ENCODE measurements around the gene CDCA5. TPM values are rescaled to one million over a fixed set of nuclear protein-coding genes. Genes with fewer than 3 reads are reported as not detected.

CDCA5 gene
- total and polyA plus RNA-seq, 2 of the 4 experiments (the other 2 are of a cell fraction): 9.1 to 14.0 TPM

DNA sequence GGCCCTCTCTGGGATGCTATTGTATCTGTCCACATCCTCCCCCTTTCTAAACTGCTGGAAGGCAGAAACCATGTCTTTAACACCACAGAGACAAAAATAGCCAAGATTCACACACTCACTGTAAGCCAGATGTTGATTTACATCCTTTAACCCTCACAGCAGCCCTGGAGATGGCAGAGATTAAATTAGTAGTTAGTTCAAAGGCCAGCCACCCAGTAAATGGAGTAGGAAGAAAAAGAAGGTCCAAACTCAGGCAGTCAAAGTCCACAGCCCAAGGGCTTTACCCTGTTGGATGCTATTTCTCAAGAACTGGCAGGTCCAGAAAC is 35.8 kb upstream of the CDCA5 start:
- Histone ChIP-seq H3K79me1 (ENCODE audit: low read depth in 1 of 2, low read length in 2 of 2) (peaks cover 27 to 71% of the 10 kb centered on the region in 2 experiments), H2AK9ac (replicated peaks; ENCODE audit: low read depth, low read length, poor library complexity) (no peak overlapping the region), H4K5ac (ENCODE audit: low read depth, low read length) (no peak overlapping the region), H3K4ac (ENCODE audit: low read depth, low read length) (no peak overlapping the region), H3K18ac (ENCODE audit: low read depth, low read length) (no peak overlapping the region), H3K14ac (replicated peaks; ENCODE audit: low read depth, low read length) (no peak overlapping the region), H2AK5ac (ENCODE audit: low read depth, low read length) (no peak overlapping the region), H3K9me1 (ENCODE audit: insufficient read depth, low read length) (0 out of 2 replicates have a peak, but pooled peaks cover 2% of the 10 kb centered on the region), H3K23ac (ENCODE audit: low read depth, low read length) (no peak overlapping the region), H2BK20ac (ENCODE audit: low read depth, low read length) (no peak overlapping the region), H4K20me1 (ENCODE audit: insufficient read depth, low read length) (no peaks in the 10 kb centered on the region), H2BK5ac (ENCODE audit: low read depth, low read length, poor library complexity, severe bottlenecking) (no peak overlapping the region), H3K27me3 (ENCODE audit: control insufficient read depth, insufficient read depth, low read length) (no peaks in the 10 kb centered on the region), H2AFZ (replicated peaks; ENCODE audit: low read length, poor library complexity) (no peak overlapping the region), H3K36me3 (ENCODE audit: control insufficient read depth, insufficient read depth, low read length) (peaks cover 23% of the 10 kb centered on the region), H3K9me3 (ENCODE audit: control insufficient read depth, insufficient read depth, low read length) (no peaks in the 10 kb centered on the region), H3K9ac (ENCODE audit: low read depth, low read length) (no peak overlapping the region), H3K4me3 (ENCODE audit: insufficient read depth, low read depth, low read length) (no peak overlapping the region), H2BK15ac (ENCODE audit: low read depth, low read length) (no peak overlapping the region), H3K4me2 (ENCODE audit: low read depth, low read length) (no peak overlapping the region), H4K8ac (ENCODE audit: low read depth in 2 of 2, low read length in 2 of 2) (no peak overlapping the region), H3K4me1 (ENCODE audit: control insufficient read depth, insufficient read depth, low read length) (peaks cover 7% of the 10 kb centered on the region), H3K56ac (ENCODE audit: extremely low read depth, insufficient read depth, low read length) (no peak overlapping the region), H4K91ac (ENCODE audit: insufficient read depth, low read depth, low read length) (no peak overlapping the region), H2BK120ac (ENCODE audit: low read depth, low read length) (no peak overlapping the region), H3K27ac (ENCODE audit: insufficient read depth, low read length) (no peak overlapping the region)
- ATAC-seq (ENCODE audit: low read depth): no peak
- BruUV-seq (replicated peaks): no TSS peak
- ChIA-PET CTCF (no interaction called here), POLR2A (ENCODE audit: unreplicated experiment) (interaction anchor here (0.6 kb wide), 1 partner anchor 343 kb away, joined by 3 read pairs; no protein-coding TSS in a partner anchor)
- no peak for DNase-seq
- intact Hi-C loops (cut with micrococcal nuclease): no loop called here
- in situ Hi-C loops (cut with MboI; ENCODE audit: low sequenced_read_pairs): no loop called here
- dilution Hi-C loops (cut with HindIII; ENCODE audit: low sequenced_read_pairs, unreplicated experiment): no loop called here
- TF ChIP-seq RFX5 (IDR thresholded peaks at IDR 0.05; ENCODE audit: low read depth, low read length) (no peak), CHD1 (IDR thresholded peaks at IDR 0.05; ENCODE audit: low read depth, low read length) (no peak), FOS (IDR thresholded peaks at IDR 0.05; ENCODE audit: low read depth, low read length) (no peak), RCOR1 (IDR thresholded peaks at IDR 0.05; ENCODE audit: insufficient replicate concordance, low read length) (no peak), RAD21 (IDR thresholded peaks at IDR 0.05; ENCODE audit: low read length) (no peak), NFE2L2 (IDR thresholded peaks at IDR 0.05; ENCODE audit: low read depth, low read length) (no peak), MXI1 (IDR thresholded peaks at IDR 0.05; ENCODE audit: borderline replicate concordance, low read depth, low read length) (no peak), BHLHE40 (IDR thresholded peaks at IDR 0.05; ENCODE audit: low read depth, low read length) (no peak), POLR2A (IDR thresholded peaks at IDR 0.05; ENCODE audit: low read depth, low read length) (no peak), CEBPB (IDR thresholded peaks at IDR 0.05; ENCODE audit: low read depth, low read length) (no peak), MAFK (IDR thresholded peaks at IDR 0.05; ENCODE audit: low read depth, low read length) (no peak), MAZ (IDR thresholded peaks at IDR 0.05; ENCODE audit: borderline replicate concordance, low read depth, low read length) (no peak)
- TF ChIP-seq, protein P1, sequence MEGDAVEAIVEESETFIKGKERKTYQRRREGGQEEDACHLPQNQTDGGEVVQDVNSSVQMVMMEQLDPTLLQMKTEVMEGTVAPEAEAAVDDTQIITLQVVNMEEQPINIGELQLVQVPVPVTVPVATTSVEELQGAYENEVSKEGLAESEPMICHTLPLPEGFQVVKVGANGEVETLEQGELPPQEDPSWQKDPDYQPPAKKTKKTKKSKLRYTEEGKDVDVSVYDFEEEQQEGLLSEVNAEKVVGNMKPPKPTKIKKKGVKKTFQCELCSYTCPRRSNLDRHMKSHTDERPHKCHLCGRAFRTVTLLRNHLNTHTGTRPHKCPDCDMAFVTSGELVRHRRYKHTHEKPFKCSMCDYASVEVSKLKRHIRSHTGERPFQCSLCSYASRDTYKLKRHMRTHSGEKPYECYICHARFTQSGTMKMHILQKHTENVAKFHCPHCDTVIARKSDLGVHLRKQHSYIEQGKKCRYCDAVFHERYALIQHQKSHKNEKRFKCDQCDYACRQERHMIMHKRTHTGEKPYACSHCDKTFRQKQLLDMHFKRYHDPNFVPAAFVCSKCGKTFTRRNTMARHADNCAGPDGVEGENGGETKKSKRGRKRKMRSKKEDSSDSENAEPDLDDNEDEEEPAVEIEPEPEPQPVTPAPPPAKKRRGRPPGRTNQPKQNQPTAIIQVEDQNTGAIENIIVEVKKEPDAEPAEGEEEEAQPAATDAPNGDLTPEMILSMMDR (conservative IDR thresholded peaks at IDR 0.05; ENCODE audit: low read depth, low read length): no peak
- TF ChIP-seq, protein P2, sequence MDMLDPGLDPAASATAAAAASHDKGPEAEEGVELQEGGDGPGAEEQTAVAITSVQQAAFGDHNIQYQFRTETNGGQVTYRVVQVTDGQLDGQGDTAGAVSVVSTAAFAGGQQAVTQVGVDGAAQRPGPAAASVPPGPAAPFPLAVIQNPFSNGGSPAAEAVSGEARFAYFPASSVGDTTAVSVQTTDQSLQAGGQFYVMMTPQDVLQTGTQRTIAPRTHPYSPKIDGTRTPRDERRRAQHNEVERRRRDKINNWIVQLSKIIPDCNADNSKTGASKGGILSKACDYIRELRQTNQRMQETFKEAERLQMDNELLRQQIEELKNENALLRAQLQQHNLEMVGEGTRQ (IDR thresholded peaks at IDR 0.05; ENCODE audit: low read depth, low read length): no peak
- TF ChIP-seq, protein P3, sequence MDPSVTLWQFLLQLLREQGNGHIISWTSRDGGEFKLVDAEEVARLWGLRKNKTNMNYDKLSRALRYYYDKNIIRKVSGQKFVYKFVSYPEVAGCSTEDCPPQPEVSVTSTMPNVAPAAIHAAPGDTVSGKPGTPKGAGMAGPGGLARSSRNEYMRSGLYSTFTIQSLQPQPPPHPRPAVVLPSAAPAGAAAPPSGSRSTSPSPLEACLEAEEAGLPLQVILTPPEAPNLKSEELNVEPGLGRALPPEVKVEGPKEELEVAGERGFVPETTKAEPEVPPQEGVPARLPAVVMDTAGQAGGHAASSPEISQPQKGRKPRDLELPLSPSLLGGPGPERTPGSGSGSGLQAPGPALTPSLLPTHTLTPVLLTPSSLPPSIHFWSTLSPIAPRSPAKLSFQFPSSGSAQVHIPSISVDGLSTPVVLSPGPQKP (IDR thresholded peaks at IDR 0.05; ENCODE audit: borderline replicate concordance, low read depth, low read length): no peak
